DMS 273 treated with DMSO at 0.1 percent for 48 hours (cell line): Measurements from ENCODE around the gene ANKRD33B.
A peak's percentile ranks its signal among the peaks of the same experiment; 100 is the strongest.
"Not testable (repeated sequence)": the region's sequence is repeated elsewhere in the genome, so short reads cannot be mapped to it uniquely, and the experiment has no call there.

Experiments
- DNase-seq: peaks from one replicate; lab custom pipeline; 2025; lab: John Stamatoyannopoulos, UW

The ANKRD33B gene

DNA sequence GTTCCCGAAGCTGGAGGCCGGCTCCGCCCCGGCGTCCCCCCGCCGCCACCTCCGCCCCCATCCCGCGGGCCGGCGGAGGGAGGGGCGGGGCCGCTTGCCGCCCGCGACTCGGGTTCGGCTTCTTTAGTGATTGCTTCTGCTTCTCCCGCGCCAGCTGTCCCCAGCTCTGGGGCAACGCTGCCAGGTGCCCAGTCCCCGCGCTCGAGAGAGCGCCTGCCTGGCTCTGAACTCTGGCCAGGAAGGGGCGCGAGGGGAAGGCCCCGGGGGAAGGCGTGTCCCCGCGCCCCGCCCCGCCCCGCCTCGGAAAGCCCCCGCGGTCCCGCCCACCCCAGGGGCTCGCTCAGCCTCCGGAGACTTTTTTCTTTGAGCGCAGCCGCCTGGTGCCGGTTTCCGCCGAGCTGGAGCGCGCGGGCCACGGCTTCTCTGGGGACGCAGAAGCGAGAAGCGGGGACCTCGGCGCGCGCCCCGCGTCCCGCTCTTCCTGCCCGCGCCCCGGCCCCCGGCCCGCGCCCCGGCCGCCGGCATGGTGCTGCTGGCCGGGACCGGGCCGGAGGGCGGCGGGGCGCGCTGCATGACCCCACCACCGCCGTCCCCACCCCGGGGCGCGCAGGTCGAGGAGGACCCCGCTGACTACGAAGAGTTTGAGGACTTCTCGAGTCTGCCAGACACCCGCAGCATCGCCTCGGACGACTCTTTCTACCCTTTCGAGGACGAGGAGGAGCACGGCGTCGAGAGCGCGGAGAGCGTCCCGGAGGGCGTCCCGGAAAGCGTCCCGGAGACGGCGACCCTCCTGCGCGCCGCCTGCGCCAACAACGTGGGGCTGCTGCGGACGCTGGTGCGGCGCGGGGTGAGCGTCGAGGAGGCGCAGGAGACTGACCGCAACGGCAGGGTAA is at the start of gene ANKRD33B:
TSS of gene ANKRD33B (plus strand) at position 126 of the 893 bp plus-strand sequence. CDS start at position 524, 398 bp downstream.
- peak; percentile 74 for DNase-seq

- not testable (repeated sequence) for DNase-seq
Measured at GRCh38 chr5:10514572-10514971, 49.3 kb upstream of the ANKRD33B start.

- no peak for DNase-seq
Measured at GRCh38 chr5:10515492-10515891, 48.4 kb upstream of the ANKRD33B start.

DNA sequence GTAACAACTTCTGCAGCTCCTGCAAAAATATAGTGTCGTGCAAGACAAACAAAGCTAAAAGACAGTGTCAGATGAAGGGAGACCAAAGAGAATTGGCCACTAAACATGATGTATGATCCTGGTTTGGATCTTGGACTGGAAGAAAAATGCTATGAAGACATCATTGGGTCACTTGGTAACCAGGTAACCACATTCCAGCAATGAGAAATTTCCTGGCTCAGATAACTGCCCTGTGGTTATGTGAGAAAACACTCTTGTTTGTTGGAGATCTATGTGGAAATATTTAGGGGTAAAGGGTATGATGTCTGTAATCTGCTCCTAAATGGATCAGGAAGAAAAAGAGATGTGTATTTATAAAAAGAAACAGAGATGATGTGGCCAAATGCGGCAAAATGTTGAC is 45.5 kb upstream of the ANKRD33B start:
- no peak for DNase-seq

DNA sequence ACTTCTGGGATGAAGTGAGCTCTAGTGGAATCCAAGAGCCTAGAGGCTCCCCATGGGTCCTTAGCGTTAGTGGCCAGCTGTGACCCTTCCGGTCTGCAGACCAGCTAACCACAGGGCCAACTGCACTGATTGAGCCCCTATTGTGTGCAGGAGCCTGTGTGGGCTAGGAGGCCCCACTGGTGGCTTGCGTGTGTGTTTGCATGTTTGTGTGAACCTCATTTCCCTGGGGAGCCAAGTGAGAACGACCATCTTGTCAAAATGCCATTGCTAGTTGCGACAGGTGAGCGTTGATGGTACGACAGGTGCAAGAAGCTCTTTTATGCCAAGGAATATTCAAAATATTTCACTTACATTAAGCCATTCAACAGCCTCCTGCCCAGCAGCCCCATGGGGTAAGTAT is 44.1 kb upstream of the ANKRD33B start:
- DNase-seq: no peak

- DNase-seq: no peak
Measured at GRCh38 chr5:10520706-10521105, 43.2 kb upstream of the ANKRD33B start.

GRCh38 chr5:10521466-10522223 is 42.2 kb upstream of the ANKRD33B start:
- DNase-seq: no peak

- DNase-seq: no peak
Measured at GRCh38 chr5:10522224-10522611, 41.7 kb upstream of the ANKRD33B start.

GRCh38 chr5:10524376-10525123 is 39.3 kb upstream of the ANKRD33B start:
- DNase-seq: peak; percentile 99

DNA sequence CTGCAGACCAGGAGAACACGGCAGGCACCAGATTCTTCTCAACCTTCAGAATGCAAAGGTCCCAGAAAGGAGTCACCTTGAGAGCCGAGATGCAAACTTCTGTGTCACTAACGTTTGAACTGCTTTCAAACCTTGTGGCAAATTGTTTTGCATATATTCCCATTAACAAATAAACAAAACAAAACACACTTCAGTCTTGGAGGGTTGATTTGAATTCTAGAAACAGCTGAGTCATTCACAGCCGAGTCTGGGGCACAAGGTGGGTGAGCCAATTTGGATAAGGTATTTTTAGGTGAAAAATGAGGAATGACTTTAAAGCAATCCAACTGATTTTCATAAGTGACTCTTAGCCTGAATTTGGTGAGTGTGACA is 38.8 kb upstream of the ANKRD33B start:
- peak; percentile 50 for DNase-seq

DNA sequence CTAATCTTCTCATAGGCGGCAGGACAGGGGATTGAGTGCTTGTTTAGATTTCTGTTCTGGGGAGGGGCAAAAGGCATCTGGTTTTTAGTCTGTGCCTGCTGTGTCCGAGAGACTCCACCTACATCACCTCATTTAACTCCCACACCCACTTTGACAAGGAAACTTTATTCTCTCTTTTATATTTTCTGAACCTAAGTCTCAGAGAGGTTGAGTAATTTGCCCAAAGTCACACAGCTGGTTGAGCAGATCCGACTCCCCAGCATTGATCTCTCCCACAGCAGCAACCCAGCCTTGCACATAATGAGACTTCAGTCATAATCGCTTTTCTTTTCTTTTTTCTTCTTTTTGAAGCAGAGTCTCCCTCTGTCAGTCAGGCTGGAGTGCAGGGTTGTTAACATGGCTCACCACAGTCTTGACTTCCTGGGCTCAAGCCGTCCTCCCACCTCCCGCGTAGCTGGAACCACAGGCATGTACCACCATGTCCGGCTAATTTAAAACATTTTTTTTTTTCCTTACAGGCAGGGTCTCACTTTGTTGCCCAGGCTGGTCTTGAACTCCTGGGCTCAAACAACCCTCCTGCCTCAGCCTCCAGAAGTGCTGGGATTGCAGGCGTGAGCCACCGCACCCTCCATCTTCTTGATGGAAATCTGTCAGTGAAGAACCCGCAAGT is 36.5 kb upstream of the ANKRD33B start:
- no peak for DNase-seq

- peak; percentile 75 for DNase-seq
Measured at GRCh38 chr5:10528056-10528816, 35.6 kb upstream of the ANKRD33B start.

DNA sequence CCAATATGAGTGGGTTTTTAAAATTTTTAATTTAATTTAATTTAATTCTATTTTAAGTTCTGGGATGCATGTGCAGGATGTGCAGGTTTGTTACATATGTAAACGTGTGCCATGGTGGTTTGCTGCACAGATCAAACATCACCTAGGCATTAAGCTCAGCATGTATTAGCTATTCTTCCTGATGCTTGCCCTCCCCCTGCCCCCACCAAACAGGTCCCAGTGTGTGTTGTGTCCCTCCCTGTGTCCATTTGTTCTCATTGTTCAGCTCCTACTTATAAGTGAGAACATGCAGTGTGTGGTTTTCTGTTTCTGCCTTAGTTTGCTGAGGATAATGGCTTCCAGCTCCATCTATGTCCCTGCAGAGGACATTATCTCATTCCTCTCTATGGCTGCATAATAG is 35.0 kb upstream of the ANKRD33B start:
- DNase-seq: no peak

DNA sequence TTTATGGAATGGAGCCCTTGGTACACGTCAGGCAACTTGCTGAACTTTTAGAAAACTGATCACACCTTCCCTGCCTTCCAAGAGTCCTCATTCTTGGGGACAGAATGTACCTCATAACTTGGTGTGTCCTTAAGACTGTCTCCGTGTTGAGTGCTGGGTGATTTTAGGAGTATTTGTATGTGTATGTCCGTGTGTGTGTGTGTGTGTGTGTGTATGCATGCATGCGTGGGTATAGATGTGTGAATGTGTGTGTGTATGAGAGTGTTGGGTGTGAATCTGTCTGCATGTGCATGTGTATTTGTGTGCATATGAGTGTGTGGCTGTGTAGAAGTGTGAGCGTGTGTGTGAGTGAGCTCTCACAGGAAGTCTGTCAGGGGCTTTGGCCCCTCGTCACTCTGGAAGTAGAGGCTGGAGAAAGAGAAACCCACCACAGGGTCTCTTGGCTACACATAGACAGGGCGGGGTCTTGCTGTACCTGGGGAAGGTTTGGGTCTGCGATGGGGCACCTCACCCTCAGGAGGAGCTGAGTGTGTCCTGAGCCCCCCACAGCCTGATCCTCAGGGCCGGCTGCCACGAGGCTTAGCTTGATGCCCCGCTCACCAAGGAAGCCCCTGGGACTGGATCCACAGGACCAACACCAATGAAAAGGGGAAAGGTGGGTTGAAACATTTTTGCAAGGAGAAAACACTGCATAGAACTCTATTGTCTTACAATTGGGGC is 33.1 kb upstream of the ANKRD33B start:
- DNase-seq: no peak

DNA sequence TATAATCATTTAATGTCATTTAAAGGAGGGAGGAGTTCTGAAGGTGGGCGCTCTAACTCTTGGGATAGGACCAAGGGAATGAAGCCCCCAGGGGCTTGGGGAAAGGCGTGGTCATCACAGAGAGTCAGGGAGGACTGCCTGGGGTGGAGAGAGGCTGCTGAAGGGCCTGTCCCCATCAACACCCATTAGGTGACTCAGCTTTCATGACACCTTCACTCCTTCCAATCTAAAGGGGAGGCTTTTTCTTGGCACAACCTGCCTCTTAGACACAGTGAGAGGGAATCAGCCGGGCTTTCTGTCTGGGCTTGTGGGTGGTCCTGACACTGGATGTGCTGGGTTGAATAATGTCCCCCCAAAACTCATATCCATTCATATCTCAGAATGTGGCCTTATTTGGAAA is 31.4 kb upstream of the ANKRD33B start:
- no peak for DNase-seq

DNA sequence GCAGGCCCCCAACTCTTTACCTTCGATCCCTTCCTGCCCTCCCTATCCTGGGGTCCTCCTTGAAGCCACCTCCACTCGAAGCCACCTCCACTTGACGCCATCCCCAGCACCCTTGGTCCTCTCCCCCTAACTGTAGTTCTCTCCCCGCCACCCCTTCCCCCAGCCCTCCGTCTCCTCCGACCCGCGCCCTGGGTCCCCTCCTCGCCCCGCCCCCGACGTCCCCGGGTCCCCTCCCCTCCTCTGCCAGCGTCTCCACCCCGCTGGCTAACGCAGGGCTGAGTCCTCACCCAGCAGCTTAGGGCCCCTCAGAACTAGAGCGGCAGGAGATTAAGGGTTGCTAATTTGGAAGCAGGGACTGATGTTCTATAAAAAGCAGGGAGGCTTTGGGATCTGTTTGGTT is 30.6 kb upstream of the ANKRD33B start:
- DNase-seq: no peak

DNA sequence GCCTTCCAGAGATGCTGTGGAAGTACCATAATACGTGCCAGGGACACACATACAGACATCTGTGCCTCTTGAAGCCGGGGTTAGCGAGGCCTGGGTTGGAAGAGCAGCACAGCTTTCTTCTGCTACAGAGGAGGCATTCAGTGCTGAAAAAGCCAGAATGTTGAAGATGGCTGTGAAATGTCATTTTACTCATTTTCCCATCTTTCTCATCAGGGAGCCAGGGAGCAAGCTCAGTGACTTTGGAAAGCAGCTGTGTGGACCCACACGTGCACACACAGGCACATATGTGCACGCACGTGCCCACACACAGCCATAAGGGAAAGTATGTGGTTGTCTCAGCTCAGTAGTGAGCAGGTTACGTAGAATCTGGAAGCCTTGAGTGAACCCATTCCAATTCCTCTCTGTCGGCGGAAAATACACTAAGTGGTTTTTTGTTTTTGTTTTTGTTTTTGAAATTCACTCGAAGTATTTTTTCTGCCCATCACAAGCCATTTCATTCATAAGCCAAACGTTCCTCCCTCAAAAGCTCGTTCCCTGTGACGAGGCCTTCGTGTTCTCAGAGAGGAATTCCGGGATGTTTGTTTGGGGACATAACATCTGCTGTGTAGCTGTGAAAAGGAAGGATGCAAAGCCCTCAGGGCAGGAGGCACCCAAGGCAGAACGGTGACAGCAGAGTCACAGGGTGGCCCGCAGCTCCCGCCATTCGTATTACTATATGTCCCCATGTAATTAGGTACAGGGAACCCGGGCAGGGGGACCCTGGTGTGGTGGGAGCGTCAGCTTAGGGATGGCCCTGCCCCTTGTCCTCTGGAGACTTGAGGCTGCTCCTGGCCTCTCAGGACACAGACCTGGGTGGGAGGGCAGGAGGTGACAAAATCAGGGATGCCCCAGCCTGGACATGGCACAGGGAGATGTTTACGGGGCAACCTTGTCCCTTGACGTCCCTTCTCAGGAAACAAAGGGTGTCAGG is 29.0 kb upstream of the ANKRD33B start:
- no peak for DNase-seq

DNA sequence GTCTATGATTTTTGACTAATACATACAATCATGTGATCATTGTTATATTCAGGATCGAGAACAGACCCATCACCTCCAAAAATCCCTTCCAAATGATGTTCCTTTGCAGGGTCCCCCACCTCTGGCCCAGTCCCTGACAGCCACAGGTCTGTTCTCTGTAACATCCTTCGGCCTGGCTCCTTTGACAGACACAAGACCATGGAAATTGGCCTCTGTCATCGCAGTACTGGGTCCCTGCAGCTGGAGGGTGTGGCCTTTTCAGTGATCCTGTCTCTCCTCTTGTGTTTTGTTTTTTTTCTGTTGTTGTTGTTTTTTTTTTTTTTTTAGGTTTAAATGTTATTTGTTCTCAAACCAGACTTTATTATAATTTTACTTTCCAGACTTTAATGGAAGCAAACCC is 27.4 kb upstream of the ANKRD33B start:
- no peak for DNase-seq

DNA sequence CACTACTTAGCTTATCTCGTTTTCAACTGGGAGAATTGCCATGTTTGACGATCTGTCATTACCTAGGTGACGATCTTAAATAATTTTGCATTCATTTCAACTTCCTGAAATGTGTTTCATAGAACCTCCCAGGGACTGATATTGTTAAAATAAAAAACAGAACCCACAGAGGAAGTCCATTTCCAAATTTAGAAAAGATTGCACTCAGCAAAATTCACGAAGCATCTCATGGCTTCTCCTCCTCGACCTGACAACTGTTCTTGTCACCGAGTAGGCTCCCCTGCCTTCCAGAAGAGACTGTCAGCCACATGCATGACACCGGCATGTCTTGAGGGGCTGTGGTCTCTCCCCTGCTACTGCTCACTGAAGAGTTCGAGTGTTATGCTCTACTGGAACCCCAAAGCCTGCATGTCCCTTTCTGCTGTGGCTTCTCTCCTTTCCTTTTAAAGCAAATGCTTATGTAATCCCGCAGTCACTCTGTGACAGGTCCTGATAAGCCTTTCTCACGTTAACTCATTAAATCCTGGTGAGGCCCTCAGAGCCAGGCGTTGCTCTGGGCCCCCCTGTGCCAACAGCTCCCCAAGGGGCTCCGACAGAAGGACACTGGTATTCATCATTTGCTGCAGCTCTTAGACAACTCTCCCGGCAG is 26.8 kb upstream of the ANKRD33B start:
- no peak for DNase-seq
